H1 (cell line): ENCODE measurements around the gene PRKN. TPM values are rescaled to one million over a fixed set of nuclear protein-coding genes. Genes with fewer than 3 reads are reported as not detected.

ENCODE experiments used
- CBX5 ChIP-seq: fragments of 300-800, 300-1000 bp; sonication (generic); IDR thresholded peaks from 2 replicates; pipeline ENCODE4 v1.7.1; 2016; ENCODE audit warnings: antibody characterized with exemption, low read length, low read depth
- CHD2 ChIP-seq: IDR thresholded peaks from 2 replicates; pipeline ENCODE4 v1.6.1; 2012; ENCODE audit warnings: low read length, improper control_type of control experiment
- JUND ChIP-seq: IDR thresholded peaks from 2 replicates; pipeline ENCODE4 v1.6.1; 2011; ENCODE audit warnings: mild to moderate bottlenecking, improper control_type of control experiment, low read length
- KDM5A ChIP-seq: fragments of 200-600 bp; IDR thresholded peaks from 2 replicates; pipeline ENCODE4 v1.7.1; 2012; ENCODE audit warnings: mild to moderate bottlenecking, low read length, inconsistent platforms, mixed read lengths
- SIX5 ChIP-seq: IDR thresholded peaks from 2 replicates; pipeline ENCODE4 v1.6.1; 2011; ENCODE audit warnings: mild to moderate bottlenecking, low read depth, low read length
- SP1 ChIP-seq: IDR thresholded peaks from 2 replicates; pipeline ENCODE4 v1.6.1; 2011; ENCODE audit warnings: low read depth, low read length
- polyA plus RNA-seq, 7 experiments: library from polyadenylated mRNA; depleted of rRNA in 3 of 7; stranded (reverse) in 5 of 7; unstranded in 2 of 7; fragments of >200 nt in 5 of 7; fragments of 200-250 nt in 2 of 7; gene quantifications; 1 replicate in 5 of 7; 2 replicates in 1 of 7; 4 replicates in 1 of 7; pipeline versions ENCODE4 v1.2.1 to v1.2.3, GENCODE V29; 2011 to 2013; ENCODE audit warnings: missing spikeins in 2 of 7, mixed read lengths in 2 of 7
- total RNA-seq: library from RNA; stranded (reverse); fragmentation: NEBNext Ultra II Directional; extraction: Animal tissue kit (Norgen Biotek cat#: 25700); gene quantifications from 2 replicates; pipeline ENCODE4 v1.2.1, GENCODE V29; 2021

The PRKN gene
- total and polyA plus RNA-seq, 2 of the 8 experiments (the other 6 are each of a cell fraction or from before 2014, with no cell fraction given): 0.13 to 0.29 TPM

- TF ChIP-seq CBX5 (no peak), SP1 (no peak), SIX5 (no peak), CHD2 (no peak), JUND (no peak), KDM5A (no peak)
- TF ChIP-seq, all 59 proteins: peak for 0
Measured at GRCh38 chr6:161303628-161304340, 1423.8 kb downstream of the PRKN start (continued).
